Endodermal cell (in vitro differentiated cells): ENCODE results near the gene CCDC85B. TPM values are rescaled to one million over a fixed set of nuclear protein-coding genes. Genes with fewer than 3 reads are reported as not detected.

Source experiments
- DNase-seq: peaks from one replicate; pipeline ENCODE4 v3.0.0-alpha.2; 2017
- H3K27ac ChIP-seq: 2 replicates; pipeline ENCODE4 v1.5.1; 2013; ENCODE audit warnings: mild to moderate bottlenecking, low read depth, low read length, moderate library complexity
- H3K27me3 ChIP-seq: 2 replicates; pipeline ENCODE4 v1.6.1; 2013; ENCODE audit warnings: mild to moderate bottlenecking, low read length, moderate library complexity; ENCODE audit not compliant: insufficient read depth, control insufficient read depth, poor library complexity, severe bottlenecking
- H3K36me3 ChIP-seq: 2 replicates; pipeline ENCODE4 v1.7.0; 2013; ENCODE audit warnings: mild to moderate bottlenecking, low read length, moderate library complexity; ENCODE audit not compliant: control insufficient read depth, insufficient read depth
- H3K4me1 ChIP-seq: one replicate; pipeline ENCODE4 v1.7.0; 2013; ENCODE audit warnings: low read length; ENCODE audit not compliant: control insufficient read depth, insufficient read depth
- H3K4me3 ChIP-seq: 2 replicates; pipeline ENCODE4 v1.5.1; 2013; ENCODE audit warnings: mild to moderate bottlenecking, low read length, moderate library complexity
- H3K9ac ChIP-seq: 2 replicates; pipeline ENCODE4 v1.6.1; 2013; ENCODE audit warnings: mild to moderate bottlenecking, low read length, moderate library complexity; ENCODE audit not compliant: poor library complexity, severe bottlenecking; ENCODE audit errors: extremely low read depth
- H3K9me3 ChIP-seq: 2 replicates; pipeline ENCODE4 v1.6.1; 2013; ENCODE audit warnings: mild to moderate bottlenecking, low read length, moderate library complexity; ENCODE audit not compliant: control insufficient read depth
- H3K27ac Mint-ChIP-seq: 2 replicates; pipeline ENCODE4 v1.8.0; 2020; ENCODE audit warnings: mixed read lengths
- H3K27me3 Mint-ChIP-seq: 2 replicates; pipeline ENCODE4 v1.8.0; 2021; ENCODE audit warnings: mild to moderate bottlenecking, mixed read lengths; ENCODE audit not compliant: insufficient read depth
- H3K36me3 Mint-ChIP-seq: 2 replicates; pipeline ENCODE4 v1.8.0; 2020; ENCODE audit warnings: low read depth, mixed read lengths
- H3K4me1 Mint-ChIP-seq: 2 replicates; pipeline ENCODE4 v1.8.0; 2020; ENCODE audit warnings: mixed read lengths
- H3K4me3 Mint-ChIP-seq: 2 replicates; pipeline ENCODE4 v1.8.0; 2020; ENCODE audit warnings: mild to moderate bottlenecking, moderate library complexity, mixed read lengths
- H3K9me3 Mint-ChIP-seq: 2 replicates; pipeline ENCODE4 v1.8.0; 2020; ENCODE audit warnings: mild to moderate bottlenecking, mixed read lengths
- CTCF ChIP-seq: fragments of 200-600 bp; sonication (generic); conservative IDR thresholded peaks from 2 replicates; pipeline ENCODE4 v1.5.0; 2021; ENCODE audit warnings: antibody characterized with exemption, mild to moderate bottlenecking
- WGBS, 2 experiments: methylation state at CpG; one replicate each; pipeline versions ENCODE4 v1.1.5 to v1.1.7; 2013; ENCODE audit warnings: missing lambda C conversion rate in 2 of 2, mixed read lengths in 1 of 2; ENCODE audit not compliant: insufficient coverage in 1 of 2, insufficient read length in 1 of 2; 5-methylcytosine and 5-hydroxymethylcytosine counted together
- total RNA-seq, 2 donors: library from RNA; stranded (reverse); fragmentation: NEBNext Ultra II Directional in 1 of 2; extraction: Animal tissue kit (Norgen Biotek cat#: 25700) in 1 of 2; gene quantifications; 2 replicates in 1 of 2; 3 replicates in 1 of 2; pipeline ENCODE4 v1.2.1, GENCODE V29; 2021

Gene CCDC85B
- total RNA-seq, 2 donors from 2014 or later: 18.2 to 23.9 TPM

GRCh38 chr11:65896034-65896999 is 5.8 kb downstream of the CCDC85B start:
- no peaks in the 10 kb centered on the region for H3K4me1 ChIP-seq
- no peaks in the 10 kb centered on the region for H3K36me3 ChIP-seq
- H3K36me3 Mint-ChIP-seq: no peaks in the 10 kb centered on the region

GRCh38 chr11:65897020-65897471 is 6.6 kb downstream of the CCDC85B start:
- H3K27ac ChIP-seq: no peak overlapping the region
- H3K36me3 Mint-ChIP-seq: no peaks in the 10 kb centered on the region
- no peaks in the 10 kb centered on the region for H3K9me3 ChIP-seq
- no peak overlapping the region for H3K4me3 ChIP-seq
- no peak for TF ChIP-seq CTCF
- no peaks in the 10 kb centered on the region for H3K4me1 ChIP-seq
- no peak for DNase-seq
- H3K27me3 ChIP-seq: peaks cover 40% of the 10 kb centered on the region
- no peak overlapping the region for H3K27ac Mint-ChIP-seq
- no peaks in the 10 kb centered on the region for H3K9me3 Mint-ChIP-seq
- peaks cover 61% of the 10 kb centered on the region for H3K27me3 Mint-ChIP-seq
- 83 to 91% methylated on average over 4 of the region's 4 CpGs for WGBS, 2 experiments
- no peak overlapping the region for H3K4me3 Mint-ChIP-seq
- H3K4me1 Mint-ChIP-seq: peaks cover 11% of the 10 kb centered on the region
- H3K36me3 ChIP-seq: no peaks in the 10 kb centered on the region
- no peak overlapping the region for H3K9ac ChIP-seq

More at GRCh38 chr11:65896034-65896999, 5.8 kb downstream of the CCDC85B start:
- Mint-ChIP-seq H3K4me3 (no peak overlapping the region), H3K9me3 (no peaks in the 10 kb centered on the region), H3K4me1 (peaks cover 11% of the 10 kb centered on the region), H3K27ac (no peak overlapping the region), H3K27me3 (peaks cover 54% of the 10 kb centered on the region)
- no peak for TF ChIP-seq CTCF
- H3K27ac ChIP-seq: no peak overlapping the region
- H3K27me3 ChIP-seq: peaks cover 33% of the 10 kb centered on the region
- H3K9ac ChIP-seq: no peak overlapping the region
- H3K4me3 ChIP-seq: no peak overlapping the region
- WGBS, 2 experiments: 89 to 98% methylated on average over 10 to 14 of the region's 14 CpGs
- no peaks in the 10 kb centered on the region for H3K9me3 ChIP-seq
- DNase-seq: no peak

GRCh38 chr11:65898656-65899355 is 8.3 kb downstream of the CCDC85B start:
- H3K4me3 ChIP-seq: peak overlapping the region; percentile 35
- peaks cover 79% of the 10 kb centered on the region for H3K27me3 Mint-ChIP-seq

More at GRCh38 chr11:65898656-65899355, 8.3 kb downstream of the CCDC85B start:
- no peaks in the 10 kb centered on the region for H3K9me3 ChIP-seq
- DNase-seq: no peak
- no peaks in the 10 kb centered on the region for H3K36me3 ChIP-seq
- peaks cover 3% of the 10 kb centered on the region for H3K4me1 ChIP-seq
- WGBS, 2 experiments: 30 to 45% methylated on average over 12 to 28 of the region's 28 CpGs
- peaks cover 49% of the 10 kb centered on the region for H3K27me3 ChIP-seq
- Mint-ChIP-seq H3K36me3 (no peaks in the 10 kb centered on the region), H3K27ac (no peak overlapping the region), H3K4me3 (peak overlapping the region; percentile 39), H3K4me1 (peaks cover 10% of the 10 kb centered on the region), H3K9me3 (no peaks in the 10 kb centered on the region)
- H3K9ac ChIP-seq: no peak overlapping the region
- no peak overlapping the region for H3K27ac ChIP-seq
- no peak for TF ChIP-seq CTCF
